Smooth muscle cell (in vitro differentiated cells): ENCODE measurements around the gene CTNNA3. TPM values are rescaled to one million over a fixed set of nuclear protein-coding genes. Genes with fewer than 3 reads are reported as not detected.

Source experiments
- DNase-seq: peaks from one replicate; lab custom pipeline; 2025; ENCODE audit not compliant: unreplicated experiment; lab: John Stamatoyannopoulos, UW
- H2AFZ ChIP-seq: fragments of 200-600 bp; sonication (generic); 2 replicates; pipeline ENCODE4 v1.6.0; 2016; ENCODE audit warnings: antibody characterized with exemption, low read depth, mild to moderate bottlenecking
- H3F3A ChIP-seq: fragments of 200-600 bp; sonication (generic); 2 replicates; pipeline ENCODE4 v1.6.0; 2017; ENCODE audit warnings: antibody characterized with exemption, low read depth
- H3K27ac ChIP-seq: fragments of 200-600 bp; sonication (generic); 2 replicates; pipeline ENCODE4 v1.5.1; 2016; ENCODE audit warnings: low read depth, mild to moderate bottlenecking
- H3K27me3 ChIP-seq: fragments of 200-600 bp; sonication (generic); 2 replicates; pipeline ENCODE4 v1.6.1; 2016; ENCODE audit warnings: low read depth, mild to moderate bottlenecking
- H3K36me3 ChIP-seq: fragments of 200-600 bp; sonication (generic); 2 replicates; pipeline ENCODE4 v1.5.1; 2016; ENCODE audit warnings: low read depth
- H3K4me1 ChIP-seq: fragments of 200-600 bp; sonication (generic); 2 replicates; pipeline ENCODE4 v1.5.1; 2016; ENCODE audit warnings: low read depth
- H3K4me2 ChIP-seq: fragments of 200-600 bp; sonication (generic); 2 replicates; pipeline ENCODE4 v1.6.0; 2016; ENCODE audit warnings: mild to moderate bottlenecking
- H3K4me3 ChIP-seq: fragments of 200-600 bp; sonication (generic); 2 replicates; pipeline ENCODE4 v1.5.1; 2016; ENCODE audit warnings: mild to moderate bottlenecking
- H3K79me2 ChIP-seq: fragments of 200-600 bp; sonication (generic); 2 replicates; pipeline ENCODE4 v1.6.0; 2016; ENCODE audit warnings: low read depth, mild to moderate bottlenecking
- H3K9ac ChIP-seq: fragments of 200-600 bp; sonication (generic); 2 replicates; pipeline ENCODE4 v1.6.0; 2016; ENCODE audit warnings: low read depth
- H3K9me3 ChIP-seq: fragments of 200-600 bp; sonication (generic); replicated peaks from 2 replicates; pipeline ENCODE4 v1.5.1; 2016; ENCODE audit warnings: low read depth
- H4K20me1 ChIP-seq: fragments of 200-600 bp; sonication (generic); 2 replicates; pipeline ENCODE4 v1.6.0; 2016; ENCODE audit warnings: low read depth
- WGBS: methylation state at CpG from one replicate; pipeline ENCODE4 v1.1.7; 2016; ENCODE audit warnings: low lambda C conversion rate; 5-methylcytosine and 5-hydroxymethylcytosine counted together
- polyA plus RNA-seq: library from polyadenylated mRNA; unstranded; fragments of >200 nt; fragmentation: Nextera tagmentation; extraction: Ambion mirVana; gene quantifications from 2 replicates; pipeline ENCODE4 v1.2.1, GENCODE V29; 2016
- total RNA-seq: library from RNA; depleted of rRNA; stranded (reverse); fragments of >200 nt; gene quantifications from 2 replicates; pipeline ENCODE4 v1.2.3, GENCODE V29; 2014
- TF ChIP-seq, protein P1 (sequence below): fragments of 200-600 bp; sonication (generic); IDR thresholded peaks from 2 replicates; pipeline ENCODE4 v1.5.1; 2017; ENCODE audit warnings: borderline replicate concordance, mild to moderate bottlenecking, antibody characterized with exemption; ENCODE audit not compliant: insufficient read depth, poor library complexity, severe bottlenecking

The CTNNA3 gene
- total and polyA plus RNA-seq, 2 experiments from 2014 or later, result 1.3 TPM; not detected in 1

DNA sequence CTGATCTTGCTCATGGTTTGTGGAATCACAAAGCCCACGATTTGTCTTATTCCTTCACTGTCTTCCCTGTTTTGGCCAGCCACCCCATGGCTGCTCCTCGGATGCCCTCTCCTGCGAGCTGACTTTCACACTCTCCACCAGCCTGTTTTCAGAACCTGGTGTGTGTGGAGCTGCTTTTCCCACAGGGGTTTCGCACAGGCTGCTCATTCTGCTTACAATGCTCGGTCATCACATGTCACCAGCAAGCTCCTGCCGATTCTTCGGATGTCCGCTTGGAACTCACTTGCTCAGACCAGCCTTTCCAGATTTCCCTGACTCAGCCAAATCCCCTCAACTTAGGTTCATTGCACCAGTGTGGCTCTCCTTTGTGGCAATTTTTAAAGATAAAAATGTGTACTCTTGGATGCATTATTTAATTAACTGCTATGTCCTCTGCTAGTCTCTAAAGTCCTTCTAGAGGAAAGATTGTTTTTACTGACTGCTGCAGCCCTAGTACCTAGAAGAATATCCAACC is 1788.7 kb downstream of the CTNNA3 start:
- H4K20me1 ChIP-seq, result no peaks in the 10 kb centered on the region
- no peaks in the 10 kb centered on the region for H3K4me1 ChIP-seq
- TF ChIP-seq, protein P1, sequence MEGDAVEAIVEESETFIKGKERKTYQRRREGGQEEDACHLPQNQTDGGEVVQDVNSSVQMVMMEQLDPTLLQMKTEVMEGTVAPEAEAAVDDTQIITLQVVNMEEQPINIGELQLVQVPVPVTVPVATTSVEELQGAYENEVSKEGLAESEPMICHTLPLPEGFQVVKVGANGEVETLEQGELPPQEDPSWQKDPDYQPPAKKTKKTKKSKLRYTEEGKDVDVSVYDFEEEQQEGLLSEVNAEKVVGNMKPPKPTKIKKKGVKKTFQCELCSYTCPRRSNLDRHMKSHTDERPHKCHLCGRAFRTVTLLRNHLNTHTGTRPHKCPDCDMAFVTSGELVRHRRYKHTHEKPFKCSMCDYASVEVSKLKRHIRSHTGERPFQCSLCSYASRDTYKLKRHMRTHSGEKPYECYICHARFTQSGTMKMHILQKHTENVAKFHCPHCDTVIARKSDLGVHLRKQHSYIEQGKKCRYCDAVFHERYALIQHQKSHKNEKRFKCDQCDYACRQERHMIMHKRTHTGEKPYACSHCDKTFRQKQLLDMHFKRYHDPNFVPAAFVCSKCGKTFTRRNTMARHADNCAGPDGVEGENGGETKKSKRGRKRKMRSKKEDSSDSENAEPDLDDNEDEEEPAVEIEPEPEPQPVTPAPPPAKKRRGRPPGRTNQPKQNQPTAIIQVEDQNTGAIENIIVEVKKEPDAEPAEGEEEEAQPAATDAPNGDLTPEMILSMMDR, result no peak
- no peak overlapping the region for H3K4me2 ChIP-seq
- no peak overlapping the region for H3K27ac ChIP-seq
- H2AFZ ChIP-seq, result no peak overlapping the region
- no peak overlapping the region for H3K9ac ChIP-seq
- no peaks in the 10 kb centered on the region for H3F3A ChIP-seq
- no peaks in the 10 kb centered on the region for H3K9me3 ChIP-seq
- DNase-seq, result no peak
- no peaks in the 10 kb centered on the region for H3K36me3 ChIP-seq
- H3K27me3 ChIP-seq, result no peaks in the 10 kb centered on the region
- no peak overlapping the region for H3K4me3 ChIP-seq
- WGBS, result 87% methylated on average over 8 of the region's 8 CpGs
- H3K79me2 ChIP-seq, result no peaks in the 10 kb centered on the region

DNA sequence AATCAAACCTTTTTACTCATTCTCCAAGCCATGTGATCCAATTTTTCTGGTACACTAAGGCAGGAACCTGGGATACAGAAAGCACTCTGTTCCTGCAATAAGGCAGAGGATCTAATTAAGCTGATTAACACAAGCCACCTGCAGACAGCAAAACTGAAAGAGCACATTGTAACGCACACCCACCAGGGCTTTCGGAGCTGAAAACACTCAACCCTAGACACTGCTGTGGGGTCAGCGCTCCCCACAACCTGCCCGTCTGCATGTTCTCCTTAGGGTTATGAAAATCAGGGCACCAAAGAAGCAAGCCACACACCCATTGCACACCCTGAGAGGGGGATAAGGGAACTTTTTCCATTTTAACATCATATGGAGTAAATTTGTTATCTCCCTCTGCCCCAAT is 1792.4 kb downstream of the CTNNA3 start:
- Histone ChIP-seq H4K20me1 (no peaks in the 10 kb centered on the region), H3K79me2 (no peaks in the 10 kb centered on the region)

DNA sequence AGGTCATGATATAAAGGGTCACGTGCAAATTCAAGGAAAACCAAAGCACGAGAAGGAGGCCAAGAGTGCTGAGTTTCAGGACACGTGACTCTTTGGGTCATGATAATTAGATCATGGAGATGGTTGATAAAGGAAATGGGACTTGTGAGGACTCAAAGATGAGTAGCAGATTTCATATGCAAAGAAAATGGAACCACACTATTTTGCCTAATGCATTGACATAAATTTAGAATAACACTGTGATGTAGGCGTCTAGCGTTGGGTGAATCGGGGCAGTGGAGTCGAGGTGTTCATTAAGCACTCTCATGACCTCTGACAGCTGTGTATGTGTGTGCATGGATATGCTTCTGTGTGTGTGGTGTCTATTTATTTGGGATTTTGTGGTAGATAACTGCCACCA is 1795.7 kb downstream of the CTNNA3 start:
- no peak overlapping the region for H3K4me3 ChIP-seq
- no peak overlapping the region for H2AFZ ChIP-seq
- H3K9ac ChIP-seq, result no peak overlapping the region
- no peak for DNase-seq
- H3K27ac ChIP-seq, result no peak overlapping the region
- TF ChIP-seq, protein P1, result no peak
- H3F3A ChIP-seq, result no peaks in the 10 kb centered on the region
- no peaks in the 10 kb centered on the region for H3K36me3 ChIP-seq
- no peak overlapping the region for H3K4me2 ChIP-seq
- WGBS, result 86% methylated on average over 7 of the region's 7 CpGs
- no peaks in the 10 kb centered on the region for H3K4me1 ChIP-seq
- no peaks in the 10 kb centered on the region for H4K20me1 ChIP-seq
- H3K27me3 ChIP-seq, result no peaks in the 10 kb centered on the region
- H3K9me3 ChIP-seq, result no peaks in the 10 kb centered on the region
- H3K79me2 ChIP-seq, result no peaks in the 10 kb centered on the region

More for the DNA sequence above, 1792.4 kb downstream of the CTNNA3 start:
- Histone ChIP-seq H3K36me3 (no peaks in the 10 kb centered on the region), H3K9me3 (no peaks in the 10 kb centered on the region), H3K4me3 (no peak overlapping the region), H3K27me3 (no peaks in the 10 kb centered on the region), H3K27ac (no peak overlapping the region), H3K4me1 (no peaks in the 10 kb centered on the region), H3K4me2 (no peak overlapping the region), H3F3A (no peaks in the 10 kb centered on the region), H2AFZ (no peak overlapping the region), H3K9ac (no peak overlapping the region)
- TF ChIP-seq, protein P1, result no peak
- no peak for DNase-seq
- 98% methylated on average over 4 of the region's 4 CpGs for WGBS

DNA sequence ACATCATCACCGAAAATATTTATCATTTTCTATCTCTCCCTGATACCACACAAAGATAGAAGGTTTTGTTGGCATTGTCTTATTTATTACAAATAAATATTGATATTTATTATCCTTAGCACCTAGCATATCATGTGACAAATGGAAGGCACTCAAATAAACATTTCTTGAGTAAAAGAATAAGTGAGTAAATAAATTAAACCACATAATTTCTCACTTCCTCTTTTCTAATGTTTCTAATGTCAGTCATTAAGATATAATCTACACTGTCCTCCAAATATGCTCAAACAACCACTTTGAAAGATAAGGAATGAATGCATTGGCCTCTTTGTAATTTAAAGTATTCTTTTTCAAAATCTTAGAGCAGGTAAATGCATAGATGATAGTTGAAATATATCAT is 1797.9 kb downstream of the CTNNA3 start:
- Histone ChIP-seq H3K79me2 (no peaks in the 10 kb centered on the region), H3K4me3 (no peak overlapping the region), H3K27ac (no peak overlapping the region), H3F3A (no peaks in the 10 kb centered on the region), H2AFZ (no peak overlapping the region), H4K20me1 (no peaks in the 10 kb centered on the region), H3K4me1 (no peaks in the 10 kb centered on the region), H3K9me3 (no peaks in the 10 kb centered on the region), H3K27me3 (no peaks in the 10 kb centered on the region), H3K36me3 (no peaks in the 10 kb centered on the region), H3K9ac (no peak overlapping the region), H3K4me2 (no peak overlapping the region)
- TF ChIP-seq, protein P1, result no peak
- WGBS, result 91% methylated on average over 1 of the region's 1 CpG
- no peak for DNase-seq
